K562 (cell line): Measurements from ENCODE around the gene RYK. TPM values are rescaled to one million over a fixed set of nuclear protein-coding genes. Genes with fewer than 3 reads are reported as not detected.

Source experiments
- ATAC-seq: fragments of 200-7000 bp; cut with Tn5 transposase; 3 replicates; pipeline ENCODE4 v1.9.1; 2020; ENCODE audit warnings: moderate library complexity
- BruUV-seq: library from RNA; stranded (reverse); fragments of 400-500 nt; replicated peaks from 2 replicates; lab custom pipeline; 2021; lab: Mats Ljungman, UMichigan
- CTCF ChIA-PET: fragments of 300-600 bp; formaldehyde crosslinking; extraction: SDS; loops from one replicate; lab custom pipeline; 2021; ENCODE audit warnings: low intra/inter-chr PET ratio; lab: Yijun Ruan, JAX
- POLR2A ChIA-PET: fragments of 300-600, 350-650 bp; sonication (Branson Sonifier 250); formaldehyde crosslinking; extraction: SDS; loops from one replicate; lab custom pipeline; 2021; ENCODE audit warnings: antibody characterized with exemption, inconsistent platforms; lab: Yijun Ruan, JAX
- DNase-seq, 4 experiments: peaks; one replicate each; pipeline versions ENCODE4 v3.0.0 to v3.0.0-alpha.2; 2011 to 2018; ENCODE audit warnings: low spot score in 3 of 4, mixed read lengths in 3 of 4; ENCODE audit errors: extremely low read depth in 1 of 4
- FAIRE-seq: peaks from 2 replicates; lab custom pipeline; 2011; peaks lifted over from hg19 to GRCh38; lab: Jason Lieb, UNC
- H2AFZ ChIP-seq: 2 replicates; pipeline ENCODE4 v1.6.0; 2011; ENCODE audit warnings: low read depth, low read length, control low read depth, inconsistent platforms
- H3K27ac ChIP-seq: fragments of 200-600 bp; 3 replicates; pipeline ENCODE4 v1.8.0; 2011; ENCODE audit warnings: low read depth, mild to moderate bottlenecking, control low read depth, inconsistent platforms, low read length, moderate library complexity, mixed read lengths; ENCODE audit errors: extremely low read depth
- H3K27me3 ChIP-seq, 2 experiments: fragments of 300-600 bp in 1 of 2; 2 replicates in 1 of 2; 3 replicates in 1 of 2; pipeline versions ENCODE4 v1.6.0 to v1.8.0; 2011; ENCODE audit warnings: inconsistent platforms in 2 of 2, low read length in 2 of 2, mild to moderate bottlenecking in 1 of 2, mixed read lengths in 1 of 2, moderate library complexity in 1 of 2; ENCODE audit not compliant: control insufficient read depth in 2 of 2, insufficient read depth in 2 of 2
- H3K36me3 ChIP-seq: fragments of 300-600 bp; 3 replicates; pipeline ENCODE4 v1.8.0; 2011; ENCODE audit warnings: mild to moderate bottlenecking, low read length, inconsistent platforms; ENCODE audit not compliant: control insufficient read depth, insufficient read depth
- H3K4me1 ChIP-seq, 2 experiments: fragments of 200-600 bp in 1 of 2; replicated peaks in 1 of 2; 2 replicates in 1 of 2; 3 replicates in 1 of 2; pipeline versions ENCODE4 v1.5.1 to v1.8.0; 2011; ENCODE audit warnings: inconsistent platforms in 2 of 2, low read length in 2 of 2, mild to moderate bottlenecking in 1 of 2, mixed read lengths in 1 of 2, moderate library complexity in 1 of 2; ENCODE audit not compliant: control insufficient read depth in 2 of 2, insufficient read depth in 2 of 2
- H3K4me2 ChIP-seq: 2 replicates; pipeline ENCODE4 v1.6.1; 2011; ENCODE audit warnings: low read length, control low read depth, inconsistent platforms, mixed read lengths; ENCODE audit not compliant: insufficient read depth
- H3K4me3 ChIP-seq: fragments of 200-600 bp; sonication (generic), shearing (Covaris generic); 2 replicates; pipeline ENCODE4 v1.5.1; 2016; ENCODE audit warnings: control low read depth, inconsistent platforms
- H3K79me2 ChIP-seq: fragments of 200-600 bp; 3 replicates; pipeline ENCODE4 v1.8.0; 2011; ENCODE audit warnings: low read length, inconsistent platforms; ENCODE audit not compliant: control insufficient read depth, insufficient read depth
- H3K9ac ChIP-seq, 2 experiments: 2 replicates each; pipeline versions ENCODE4 v1.6.0 to v1.6.1; 2011; ENCODE audit warnings: low read depth in 2 of 2, low read length in 2 of 2, control low read depth in 1 of 2, inconsistent platforms in 1 of 2, mild to moderate bottlenecking in 1 of 2, mixed read lengths in 1 of 2; ENCODE audit not compliant: insufficient read depth in 1 of 2
- H3K9me1 ChIP-seq: one replicate; pipeline ENCODE4 v1.6.0; 2011; ENCODE audit warnings: inconsistent platforms, mild to moderate bottlenecking, low read length, moderate library complexity; ENCODE audit not compliant: control insufficient read depth, insufficient read depth
- H3K9me3 ChIP-seq: replicated peaks from 2 replicates; pipeline ENCODE4 v1.5.1; 2011; ENCODE audit warnings: low read depth, low read length, inconsistent platforms; ENCODE audit not compliant: control insufficient read depth, insufficient read depth
- H4K20me1 ChIP-seq: replicated peaks from 2 replicates; pipeline ENCODE4 v1.6.1; 2011; ENCODE audit warnings: low read length, inconsistent platforms, mixed read lengths; ENCODE audit not compliant: control insufficient read depth, insufficient read depth
- CHD2 ChIP-seq: IDR thresholded peaks from 2 replicates; pipeline ENCODE4 v1.6.1; 2011; ENCODE audit warnings: low read depth, low read length
- CTCF ChIP-seq, 3 experiments: IDR thresholded peaks in 2 of 3; conservative IDR thresholded peaks in 1 of 3; 2 replicates each; pipeline ENCODE4 v1.5.1; 2011 to 2012; ENCODE audit warnings: low read length in 3 of 3, mild to moderate bottlenecking in 3 of 3, control low read depth in 2 of 3, improper control_type of control experiment in 1 of 3, inconsistent platforms in 1 of 3, low read depth in 1 of 3, mixed read lengths in 1 of 3, moderate library complexity in 1 of 3; ENCODE audit not compliant: insufficient read depth in 2 of 3
- ERF ChIP-seq: fragments of 450-650 bp; formaldehyde crosslinking; IDR thresholded peaks from 2 replicates; pipeline ENCODE4 v1.4.0; 2020; ENCODE audit warnings: mild to moderate bottlenecking, mixed read lengths
- ESRRA ChIP-seq: fragments of 450-650 bp; IDR thresholded peaks from 2 replicates; pipeline ENCODE4 v1.6.1; 2014; ENCODE audit warnings: low read depth, mild to moderate bottlenecking, moderate library complexity, borderline replicate concordance
- MXD1 ChIP-seq: fragments of 250-450 bp; sonication (Bioruptor Pico); IDR thresholded peaks from 2 replicates; pipeline ENCODE4 v1.8.0; 2021; ENCODE audit warnings: borderline replicate concordance, mild to moderate bottlenecking, moderate library complexity; ENCODE audit not compliant: poor library complexity, severe bottlenecking
- RAD21 ChIP-seq, 2 experiments: fragments of 250-450 bp in 1 of 2; fragments of 450-650 bp in 1 of 2; sonication (Bioruptor Pico) in 1 of 2; formaldehyde crosslinking in 1 of 2; IDR thresholded peaks in 1 of 2; conservative IDR thresholded peaks in 1 of 2; 2 replicates each; pipeline versions ENCODE4 v1.4.0 to v1.8.0; 2020 to 2022; ENCODE audit warnings: mild to moderate bottlenecking in 2 of 2, moderate library complexity in 1 of 2
- RBM25 ChIP-seq: fragments of 200-400 bp; formaldehyde crosslinking; IDR thresholded peaks from 2 replicates; pipeline ENCODE4 v1.6.1; 2018; ENCODE audit warnings: low read length, low read depth, moderate library complexity; ENCODE audit not compliant: severe bottlenecking
- TARDBP ChIP-seq: fragments of 450-650 bp; IDR thresholded peaks from 2 replicates; pipeline ENCODE4 v1.6.1; 2016
- THAP12 ChIP-seq: fragments of 250-450 bp; sonication (Bioruptor Pico); IDR thresholded peaks from 2 replicates; pipeline ENCODE4 v1.9.0; 2021; ENCODE audit warnings: mild to moderate bottlenecking, inconsistent platforms
- WGBS: fragments of 100-300 bp; shearing (Covaris generic); methylation state at CpG from one replicate; pipeline ENCODE4 v1.1.6; 2016; ENCODE audit warnings: low coverage, mixed read lengths; ENCODE audit not compliant: insufficient coverage; ENCODE audit errors: missing lambda C conversion rate; 5-methylcytosine and 5-hydroxymethylcytosine counted together
- in situ Hi-C: fragments of 300-500 bp; cut with MboI; formaldehyde crosslinking; loops from 4 replicates; pipeline ENCODE4 v1.15.0; 2018; ENCODE audit warnings: inconsistent platforms, mixed read lengths
- intact Hi-C: fragments of 100-400 bp; cut with micrococcal nuclease; formaldehyde crosslinking; loops from 2 replicates; pipeline ENCODE4 v1.14.2; 2022
- polyA plus RNA-seq, 8 experiments: library from polyadenylated mRNA; depleted of rRNA in 4 of 8; stranded (reverse) in 5 of 8; unstranded in 3 of 8; fragments of >200 nt; fragmentation: Nextera tagmentation in 2 of 8; fragmentation: Illumina TruSeq in 1 of 8; extraction: Ambion mirVana in 2 of 8; extraction: Trizol in 1 of 8; gene quantifications; 2 replicates each; pipeline versions ENCODE4 v1.2.1 to v1.2.3, GENCODE V29; 2011 to 2014; ENCODE audit warnings: inconsistent platforms in 1 of 8, missing spikeins in 1 of 8
- total RNA-seq, 7 experiments: library from RNA; depleted of rRNA in 6 of 7; stranded (reverse); fragments of >200 nt in 6 of 7; fragmentation: Illumina TruSeq in 2 of 7; extraction: Trizol in 2 of 7; gene quantifications; 2 replicates each; pipeline versions ENCODE4 v1.2.1 to v1.2.3, GENCODE V29; 2011 to 2021; ENCODE audit warnings: low replicate concordance in 1 of 7

The RYK gene
- total and polyA plus RNA-seq, 9 of the 15 experiments (the other 6 are each of a cell fraction or from before 2014, with no cell fraction given): 4.2 to 29.5 (median 16.6) TPM

- peak; percentile 79 to 81 (median 80) for TF ChIP-seq CTCF (IDR thresholded peaks at IDR 0.05 in 2 of 3, conservative IDR thresholded peaks at IDR 0.05 in 1 of 3; ENCODE audit: insufficient read depth in 2 of 3, low read depth in 1 of 3, low read length in 3 of 3)
- TF ChIP-seq CHD2: no peak
These were observed 37.5 kb downstream of the RYK start (continued) for GRCh38 chr3:134212967-134213665.

GRCh38 chr3:134211797-134212196 lies 38.9 kb downstream of the RYK start:
- Histone ChIP-seq H3K4me2 (no peak overlapping the region), H3K27ac (no peak overlapping the region), H3K4me1 (no peaks in the 10 kb centered on the region; a peak in 1 of 5 replicates), H3K27me3 (no peaks in the 10 kb centered on the region), H3K9me1 (no peaks in the 10 kb centered on the region), H3K4me3 (no peak overlapping the region), H4K20me1 (peaks cover 15% of the 10 kb centered on the region; the same call in 1 of the 2 replicates), H3K9ac (no peak overlapping the region), H3K79me2 (no peaks in the 10 kb centered on the region), H3K36me3 (peaks cover 26% of the 10 kb centered on the region), H3K9me3 (no peaks in the 10 kb centered on the region), H2AFZ (no peak overlapping the region)
- POLR2A ChIA-PET: interaction anchor here (0.7 to 1.0 kb wide), 3 partner anchors 12 to 281 kb away, joined by 3 read pairs; no protein-coding TSS in a partner anchor
- 0% methylated on average over 2 of the region's 2 CpGs for WGBS
- intact Hi-C loops (loop anchor here (1.0 to 5.0 kb wide), 3 partner anchors 166 to 281 kb away; no protein-coding TSS in a partner anchor), in situ Hi-C loops (no loop called here)
- CTCF ChIA-PET: interaction anchor here (0.6 to 1.6 kb wide), 3 partner anchors 13 to 281 kb away, joined by 5 to 13 read pairs (median 7); no protein-coding TSS in a partner anchor
- DNase-seq (peak; percentile 19 to 61 (median 38)), ATAC-seq (peak; percentile 94), FAIRE-seq (peak; percentile 81)
- BruUV-seq: no TSS peak
- TF ChIP-seq RBM25: no peak
- no peak for TF ChIP-seq THAP12 (CRISPR knock-in tag)
- no peak for TF ChIP-seq CHD2
- TF ChIP-seq MXD1 (CRISPR knock-in tag): no peak
- TF ChIP-seq ESRRA: no peak
- TF ChIP-seq TARDBP: no peak
- peak; percentile 60 to 68 for TF ChIP-seq RAD21 (CRISPR knock-in tag; conservative IDR thresholded peaks at IDR 0.05 in 1 of 2, IDR thresholded peaks at IDR 0.05 in 1 of 2)
- TF ChIP-seq ERF: no peak
